ENCODE data around the gene VWA7.

VWA7 gene

DNA sequence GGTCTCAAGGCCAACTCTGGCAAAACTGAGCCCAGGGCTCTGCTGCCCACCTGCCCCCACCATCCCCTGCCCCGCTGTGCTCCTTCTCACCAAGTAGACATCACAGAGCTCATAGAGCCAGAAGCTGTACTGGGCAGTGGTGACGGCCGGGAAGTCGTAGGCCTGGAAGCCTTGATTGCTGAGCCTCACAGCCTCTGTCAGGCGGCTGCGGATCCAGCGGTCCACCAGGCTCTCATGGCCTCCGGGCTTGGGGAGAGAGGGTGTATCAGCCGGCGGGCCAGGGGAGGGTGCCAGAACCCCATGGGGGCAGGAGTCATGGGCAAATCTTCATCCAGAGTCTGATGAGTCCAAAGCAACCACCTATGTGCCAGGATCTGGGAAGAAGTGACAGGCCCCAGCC lies 2.8 kb upstream of the VWA7 start:
- in situ Hi-C loops (cut with HindIII; ENCODE audit: low sequenced_read_pairs): loop anchor here (5.0 kb wide), 1 partner anchor 38 kb away; the partner anchor contains the start of gene MSH5

- in situ Hi-C loops (cut with HindIII; ENCODE audit: low sequenced_read_pairs): no loop called here
These were observed 2.1 kb upstream of the VWA7 start for GRCh38 chr6:31778999-31779885.

DNA sequence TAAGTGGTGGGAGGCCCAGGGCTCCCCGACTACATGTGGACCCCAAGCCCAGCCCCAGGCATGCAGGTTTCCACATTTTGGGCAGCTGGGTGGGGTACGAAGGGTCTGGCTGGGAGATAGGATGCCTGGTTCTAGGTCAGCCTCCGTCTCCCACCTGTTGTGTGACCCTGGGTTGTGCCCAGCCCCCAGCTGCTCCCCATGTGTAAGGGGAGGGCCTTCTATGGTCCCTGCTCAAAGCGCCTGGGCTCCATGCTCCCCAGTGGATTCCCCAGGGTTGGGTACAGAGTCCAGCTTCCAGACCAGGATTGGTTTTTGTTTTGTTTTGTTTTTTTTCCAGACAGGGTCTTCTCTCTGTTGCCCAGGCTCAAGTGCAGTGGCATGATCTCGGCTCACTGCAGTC lies 1.1 kb upstream of the VWA7 start:
- in situ Hi-C loops (cut with HindIII; ENCODE audit: low sequenced_read_pairs): no loop called here

DNA sequence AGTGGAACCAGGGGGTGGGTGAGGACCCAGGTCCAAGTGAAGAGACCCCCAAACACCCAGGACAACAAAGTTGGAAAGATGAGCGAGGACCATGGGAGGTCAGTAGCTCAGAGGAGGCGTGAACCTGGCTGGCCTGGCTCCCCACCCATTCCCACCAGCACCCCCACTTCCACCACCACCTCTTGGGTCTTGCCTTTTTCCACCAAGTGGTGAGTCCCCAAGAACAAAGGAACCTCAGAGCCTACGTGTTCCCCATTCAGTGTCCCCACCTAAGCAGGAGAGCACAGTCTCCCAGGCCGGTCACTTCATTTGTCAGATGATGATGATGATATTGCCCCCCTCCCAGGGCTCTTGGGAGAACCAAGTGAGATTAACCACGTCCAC lies 531 bp upstream of the VWA7 start:
- in situ Hi-C loops (cut with HindIII; ENCODE audit: low sequenced_read_pairs): no loop called here

- in situ Hi-C loops (cut with HindIII; ENCODE audit: low sequenced_read_pairs): no loop called here
These were observed 591 bp downstream of the VWA7 start for GRCh38 chr6:31776485-31776988.

DNA sequence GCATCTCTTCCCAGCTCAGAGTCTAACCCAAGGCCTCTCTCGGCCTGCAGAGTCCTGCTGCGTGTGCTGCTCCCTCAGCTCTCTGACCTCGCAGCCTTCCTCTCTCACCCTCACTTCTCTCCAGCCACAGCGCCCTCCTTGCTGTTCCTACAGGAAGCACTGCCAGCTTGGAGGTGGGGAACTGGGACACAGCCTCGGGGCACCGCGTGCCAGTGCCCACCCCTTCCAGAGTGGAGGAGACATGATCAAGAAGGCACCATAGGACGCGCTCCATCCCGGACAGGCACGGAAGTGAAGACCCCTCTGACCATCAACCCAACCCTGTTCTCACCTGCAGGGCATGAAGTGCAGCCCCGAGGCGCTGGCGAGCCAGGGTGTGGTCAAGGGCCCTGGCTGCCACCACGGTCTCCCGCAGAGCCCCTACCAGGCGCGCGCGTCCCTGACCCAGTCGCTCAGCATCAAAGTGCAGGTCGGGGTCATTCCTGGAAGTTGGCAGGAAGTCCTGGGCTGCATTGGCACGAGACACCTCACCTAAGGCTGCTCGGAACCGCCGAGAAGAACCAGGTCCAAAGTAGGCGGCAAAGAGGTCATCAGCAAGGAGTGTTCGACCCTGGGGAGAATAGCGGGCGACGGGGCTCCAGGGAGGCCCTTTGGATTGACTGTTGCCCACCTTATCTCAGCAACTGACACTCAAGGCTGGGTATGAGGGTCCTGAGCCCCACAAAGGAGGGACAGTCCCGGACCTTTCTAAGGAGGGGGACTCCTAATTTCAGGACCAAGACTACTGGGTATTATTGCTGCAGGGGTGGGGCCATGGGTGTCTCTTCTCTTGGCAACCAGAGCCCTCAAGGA lies 1.3 kb downstream of the VWA7 start:
- in situ Hi-C loops (cut with HindIII; ENCODE audit: low sequenced_read_pairs): no loop called here

GRCh38 chr6:31775184-31775583 lies 1.9 kb downstream of the VWA7 start:
- in situ Hi-C loops (cut with HindIII; ENCODE audit: low sequenced_read_pairs): no loop called here

- in situ Hi-C loops (cut with HindIII; ENCODE audit: low sequenced_read_pairs): loop anchor here (5.0 kb wide), 1 partner anchor 35 kb away; the partner anchor contains the start of gene LSM2
These were observed 5.2 kb downstream of the VWA7 start for GRCh38 chr6:31771992-31772358.

- in situ Hi-C loops (cut with HindIII; ENCODE audit: low sequenced_read_pairs): loop anchor here (5.0 kb wide), 1 partner anchor 36 kb away; the partner anchor contains the start of gene LSM2
These were observed 6.3 kb downstream of the VWA7 start for GRCh38 chr6:31770860-31771259.

DNA sequence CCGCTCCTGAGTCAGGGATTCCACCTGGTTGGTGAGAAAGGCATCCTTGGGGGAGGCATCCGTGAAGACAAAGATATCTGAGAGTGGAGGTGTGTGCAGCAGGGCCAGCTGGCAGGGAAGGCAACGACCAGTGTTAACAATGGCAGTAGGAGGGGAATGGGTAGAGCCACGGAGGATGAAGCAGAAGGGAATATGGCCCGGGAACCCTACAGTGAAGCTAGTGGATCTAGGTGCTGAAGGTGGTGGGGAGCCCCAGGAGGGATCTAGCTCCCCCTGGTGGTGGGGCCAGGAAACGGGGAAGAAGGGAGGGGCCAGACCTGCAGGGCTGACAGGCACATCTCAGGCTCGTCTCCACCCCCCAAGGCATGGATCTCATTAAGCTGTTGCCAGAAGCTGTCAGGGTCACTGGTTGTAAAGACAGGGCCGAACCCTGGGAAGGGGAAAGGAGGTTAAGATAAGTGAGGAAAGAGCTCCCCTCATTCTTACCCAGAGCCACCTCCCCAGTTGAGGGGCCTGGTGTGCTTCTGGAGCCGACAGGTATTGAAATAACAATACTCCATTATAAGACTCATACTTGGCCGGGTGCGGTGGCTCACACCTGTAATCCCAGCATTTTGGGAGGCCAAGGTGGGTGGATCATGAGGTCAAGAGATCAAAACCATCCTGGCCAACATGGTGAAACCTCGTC lies 7.3 kb downstream of the VWA7 start:
- in situ Hi-C loops (cut with HindIII; ENCODE audit: low sequenced_read_pairs): loop anchor here (5.0 kb wide), 1 partner anchor 37 kb away; the partner anchor contains the start of gene LSM2

GRCh38 chr6:31768363-31769257 lies 8.5 kb downstream of the VWA7 start:
- in situ Hi-C loops (cut with HindIII; ENCODE audit: low sequenced_read_pairs): no loop called here

DNA sequence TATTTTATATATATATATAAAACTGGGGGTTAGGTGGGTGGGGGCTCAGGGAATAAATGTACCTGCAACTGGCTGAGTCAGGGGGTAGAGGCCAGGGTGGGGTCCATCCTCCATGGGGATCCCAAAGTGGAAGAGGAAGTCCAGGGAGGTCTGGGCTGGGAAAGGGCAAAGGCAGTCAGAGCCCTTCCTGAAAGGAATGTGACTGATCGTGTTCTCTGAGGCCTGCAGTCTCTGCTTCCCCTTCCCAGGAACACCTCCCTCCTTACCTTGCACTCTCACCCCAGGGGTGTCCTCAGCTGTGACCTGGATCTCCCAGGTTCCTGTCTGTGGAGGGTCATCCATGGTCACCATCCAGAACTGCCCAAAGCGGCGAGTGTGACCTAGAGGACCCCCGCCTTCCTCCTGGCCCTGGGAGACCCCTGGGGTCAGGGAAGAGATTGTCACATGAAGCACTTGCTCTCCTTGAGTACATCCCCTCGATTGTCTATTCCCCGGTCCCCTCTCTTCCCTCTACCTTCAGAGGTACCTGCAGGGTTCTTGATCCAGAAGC lies 10.0 kb downstream of the VWA7 start:
- in situ Hi-C loops (cut with HindIII; ENCODE audit: low sequenced_read_pairs): no loop called here

DNA sequence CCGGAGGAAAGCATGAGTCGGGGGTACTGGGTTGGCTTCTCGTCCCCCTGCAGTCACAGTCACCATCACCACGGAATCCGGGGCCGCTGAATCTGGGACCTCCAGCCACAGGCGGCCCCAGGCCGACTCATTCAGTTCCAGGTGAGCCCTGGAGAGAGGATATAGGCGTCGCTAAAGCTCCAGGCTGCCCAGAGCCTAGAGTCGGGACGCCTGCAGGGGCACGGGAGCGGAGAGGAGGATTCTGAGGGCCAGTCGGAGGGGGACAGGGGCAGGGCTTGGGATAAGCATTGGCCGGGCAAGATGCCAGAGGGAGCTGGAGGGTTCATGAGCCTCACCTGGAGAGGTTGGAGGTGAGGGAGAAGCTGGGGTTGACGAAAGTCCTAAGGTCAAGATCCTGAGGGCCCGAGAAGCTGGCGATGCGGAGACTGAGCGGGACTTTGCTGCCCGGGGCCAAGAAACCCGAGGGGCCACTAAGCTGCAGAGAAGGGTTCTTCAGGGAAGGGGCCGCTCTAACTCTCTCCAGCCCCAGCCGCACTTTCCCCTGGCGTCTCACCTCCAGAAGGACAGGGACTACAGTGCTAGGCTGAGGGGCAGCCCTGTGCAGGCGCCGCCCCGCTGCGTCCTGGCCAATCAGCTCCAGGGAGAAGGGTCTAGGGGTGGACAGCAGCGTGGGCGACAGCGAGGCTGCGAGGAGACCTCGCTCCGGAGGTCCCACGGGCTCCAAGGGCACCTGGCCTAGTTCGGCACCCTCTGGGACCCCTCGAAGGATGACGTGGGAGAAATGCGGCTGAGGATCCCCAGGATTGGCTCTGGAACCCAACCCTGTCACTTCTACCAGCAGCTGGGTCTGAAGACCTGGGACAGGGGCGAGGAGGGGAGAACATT lies 11.0 kb downstream of the VWA7 start:
- in situ Hi-C loops (cut with HindIII; ENCODE audit: low sequenced_read_pairs): no loop called here

GRCh38 chr6:31765559-31765909 lies 11.6 kb downstream of the VWA7 start:
- in situ Hi-C loops (cut with HindIII; ENCODE audit: low sequenced_read_pairs): no loop called here

DNA sequence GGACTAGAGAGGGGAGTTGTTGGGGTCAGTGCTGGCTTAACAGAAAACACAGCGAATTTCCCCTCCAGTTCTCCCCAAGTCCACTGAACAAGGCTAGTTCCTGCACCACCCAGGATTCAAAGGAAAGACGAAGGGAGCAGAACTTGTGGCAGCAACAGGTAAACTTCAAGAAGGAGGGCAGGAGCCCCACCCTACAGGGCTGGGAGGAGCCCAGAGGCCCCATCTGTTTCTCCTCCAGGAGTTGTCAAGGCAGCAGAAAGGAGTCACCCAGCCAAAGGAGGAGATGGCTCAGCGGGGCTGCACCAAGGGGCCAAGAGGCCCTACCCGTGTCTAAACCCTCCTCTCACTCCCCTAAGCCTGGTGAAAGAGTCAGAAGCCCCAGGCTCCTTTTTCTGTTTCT lies 12.9 kb downstream of the VWA7 start:
- in situ Hi-C loops (cut with HindIII; ENCODE audit: low sequenced_read_pairs): no loop called here

GRCh38 chr6:31763619-31763940 lies 13.5 kb downstream of the VWA7 start:
- in situ Hi-C loops (cut with HindIII; ENCODE audit: low sequenced_read_pairs): no loop called here

- in situ Hi-C loops (cut with HindIII; ENCODE audit: low sequenced_read_pairs): no loop called here
These were observed 14.1 kb downstream of the VWA7 start for GRCh38 chr6:31762878-31763618.

GRCh38 chr6:31762356-31762755 lies 14.8 kb downstream of the VWA7 start, which contains the start of gene SAPCD1:
Gene SAPCD1 (plus strand): TSS chr6:31762656. CDS start chr6:31763055, 399 bp downstream.
- in situ Hi-C loops (cut with HindIII; ENCODE audit: low sequenced_read_pairs): no loop called here

All from endothelial cell of hepatic sinusoid (primary cell).